A673 (cell line): ENCODE data around the gene CMTM8.

Source experiments
- CTCF ChIP-seq: fragments of 300-800, 200-600 bp; sonication (generic); conservative IDR thresholded peaks from 2 replicates; pipeline ENCODE4 v1.5.1; 2017; ENCODE audit warnings: low read depth, mild to moderate bottlenecking, antibody characterized with exemption, low read length, moderate library complexity, mixed read lengths
- EZH2 ChIP-seq: fragments of 200-600 bp; sonication (generic); IDR thresholded peaks from 2 replicates; pipeline ENCODE4 v1.6.1; 2017; ENCODE audit warnings: borderline replicate concordance, low read depth, mild to moderate bottlenecking, mixed read lengths, antibody characterized with exemption, low read length; ENCODE audit not compliant: poor library complexity, severe bottlenecking

DNA sequence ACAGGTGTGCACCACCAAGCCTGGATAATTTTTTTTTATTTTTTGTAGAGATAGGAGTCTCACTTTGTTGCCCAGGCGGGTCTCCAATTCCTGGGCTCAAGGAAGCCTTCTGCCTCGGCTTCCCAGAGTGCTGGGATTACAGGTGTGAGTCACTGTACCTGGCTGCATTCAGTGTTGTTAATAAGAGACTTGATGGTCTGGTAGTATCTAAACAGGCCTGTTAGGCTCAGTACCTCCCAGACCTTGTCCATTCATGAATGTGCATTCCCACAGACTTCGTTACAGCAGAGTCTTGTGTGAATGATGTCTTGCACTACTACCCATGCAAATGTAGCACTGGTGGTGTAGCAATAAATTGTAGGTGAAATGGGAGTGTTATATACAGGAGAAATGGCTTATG, 17.7 kb downstream of the CMTM8 start:
- TF ChIP-seq CTCF (no peak), EZH2 (no peak)
